ENCODE measurements around the gene MYLK. TPM values are rescaled to one million over a fixed set of nuclear protein-coding genes. Genes with fewer than 3 reads are reported as not detected.

MYLK gene
- total RNA-seq, 2 donors from 2014 or later, result 4.7 to 6.6 TPM

GRCh38 chr3:123859177-123859576 is 25.0 kb downstream of the MYLK start:
- Histone ChIP-seq H3K4me1 (ENCODE audit: control insufficient read depth, insufficient read depth, low read length) (no peaks in the 10 kb centered on the region), H3K9ac (ENCODE audit: extremely low read depth, low read length, poor library complexity, severe bottlenecking) (no peak overlapping the region), H3K4me3 (ENCODE audit: low read length) (no peak overlapping the region), H3K9me3 (ENCODE audit: control insufficient read depth, low read length) (no peaks in the 10 kb centered on the region), H3K36me3 (ENCODE audit: control insufficient read depth, insufficient read depth, low read length) (no peaks in the 10 kb centered on the region), H3K27ac (ENCODE audit: low read depth, low read length) (no peak overlapping the region), H3K27me3 (ENCODE audit: control insufficient read depth, insufficient read depth, low read length, poor library complexity, severe bottlenecking) (no peaks in the 10 kb centered on the region)
- H3K27ac Mint-ChIP-seq, result no peak overlapping the region
- DNase-seq, result no peak
- WGBS, 2 experiments (ENCODE audit: insufficient coverage in 1 of 2, insufficient read length in 1 of 2), result 82 to 95% methylated on average over 1 of the region's 1 CpG
- peaks cover 10% of the 10 kb centered on the region for H3K4me1 Mint-ChIP-seq
- no peak overlapping the region for H3K4me3 Mint-ChIP-seq
- no peaks in the 10 kb centered on the region for H3K36me3 Mint-ChIP-seq (ENCODE audit: low read depth)
- no peaks in the 10 kb centered on the region for H3K9me3 Mint-ChIP-seq
- TF ChIP-seq CTCF (conservative IDR thresholded peaks at IDR 0.05), result no peak
- no peaks in the 10 kb centered on the region for H3K27me3 Mint-ChIP-seq (ENCODE audit: insufficient read depth)

GRCh38 chr3:123854905-123855304 is 29.2 kb downstream of the MYLK start:
- no peaks in the 10 kb centered on the region for H3K4me1 ChIP-seq (ENCODE audit: control insufficient read depth, insufficient read depth, low read length)
- WGBS, 2 experiments (ENCODE audit: insufficient coverage in 1 of 2, insufficient read length in 1 of 2), result 99 to 100% methylated on average over 1 to 2 of the region's 2 CpGs
- no peak overlapping the region for H3K27ac ChIP-seq (ENCODE audit: low read depth, low read length)
- H3K27me3 ChIP-seq (ENCODE audit: control insufficient read depth, insufficient read depth, low read length, poor library complexity, severe bottlenecking), result no peaks in the 10 kb centered on the region
- H3K9me3 Mint-ChIP-seq, result peaks cover 9% of the 10 kb centered on the region
- no peak for TF ChIP-seq CTCF (conservative IDR thresholded peaks at IDR 0.05)
- no peaks in the 10 kb centered on the region for H3K36me3 Mint-ChIP-seq (ENCODE audit: low read depth)
- H3K36me3 ChIP-seq (ENCODE audit: control insufficient read depth, insufficient read depth, low read length), result no peaks in the 10 kb centered on the region
- no peaks in the 10 kb centered on the region for H3K27me3 Mint-ChIP-seq (ENCODE audit: insufficient read depth)
- DNase-seq, result no peak
- H3K4me3 ChIP-seq (ENCODE audit: low read length), result no peak overlapping the region
- no peak overlapping the region for H3K4me3 Mint-ChIP-seq
- no peak overlapping the region for H3K27ac Mint-ChIP-seq
- no peak overlapping the region for H3K9ac ChIP-seq (ENCODE audit: extremely low read depth, low read length, poor library complexity, severe bottlenecking)
- H3K4me1 Mint-ChIP-seq, result no peaks in the 10 kb centered on the region
- no peaks in the 10 kb centered on the region for H3K9me3 ChIP-seq (ENCODE audit: control insufficient read depth, low read length)

- no peak overlapping the region for H3K27ac Mint-ChIP-seq
- peaks cover 19% of the 10 kb centered on the region for H3K9me3 Mint-ChIP-seq
- 95 to 100% methylated on average over 2 of the region's 2 CpGs for WGBS, 2 experiments (ENCODE audit: insufficient coverage in 1 of 2, insufficient read length in 1 of 2)
- Histone ChIP-seq H3K4me1 (ENCODE audit: control insufficient read depth, insufficient read depth, low read length) (no peaks in the 10 kb centered on the region), H3K4me3 (ENCODE audit: low read length) (no peak overlapping the region), H3K9ac (ENCODE audit: extremely low read depth, low read length, poor library complexity, severe bottlenecking) (no peak overlapping the region), H3K27me3 (ENCODE audit: control insufficient read depth, insufficient read depth, low read length, poor library complexity, severe bottlenecking) (no peaks in the 10 kb centered on the region), H3K36me3 (ENCODE audit: control insufficient read depth, insufficient read depth, low read length) (no peaks in the 10 kb centered on the region), H3K27ac (ENCODE audit: low read depth, low read length) (no peak overlapping the region), H3K9me3 (ENCODE audit: control insufficient read depth, low read length) (peaks cover 7% of the 10 kb centered on the region)
- DNase-seq, result no peak
- no peak overlapping the region for H3K4me3 Mint-ChIP-seq
- no peaks in the 10 kb centered on the region for H3K36me3 Mint-ChIP-seq (ENCODE audit: low read depth)
- no peaks in the 10 kb centered on the region for H3K4me1 Mint-ChIP-seq
- H3K27me3 Mint-ChIP-seq (ENCODE audit: insufficient read depth), result no peaks in the 10 kb centered on the region
- no peak for TF ChIP-seq CTCF (conservative IDR thresholded peaks at IDR 0.05)
These were observed 30.3 kb downstream of the MYLK start for GRCh38 chr3:123853686-123854372.

Measured in endodermal cell (in vitro differentiated cells).